ENCODE measurements around the gene HECA.
"Not testable (repeated sequence)": the region's sequence is repeated elsewhere in the genome, so short reads cannot be mapped to it uniquely, and the experiment has no call there.

HECA gene

DNA sequence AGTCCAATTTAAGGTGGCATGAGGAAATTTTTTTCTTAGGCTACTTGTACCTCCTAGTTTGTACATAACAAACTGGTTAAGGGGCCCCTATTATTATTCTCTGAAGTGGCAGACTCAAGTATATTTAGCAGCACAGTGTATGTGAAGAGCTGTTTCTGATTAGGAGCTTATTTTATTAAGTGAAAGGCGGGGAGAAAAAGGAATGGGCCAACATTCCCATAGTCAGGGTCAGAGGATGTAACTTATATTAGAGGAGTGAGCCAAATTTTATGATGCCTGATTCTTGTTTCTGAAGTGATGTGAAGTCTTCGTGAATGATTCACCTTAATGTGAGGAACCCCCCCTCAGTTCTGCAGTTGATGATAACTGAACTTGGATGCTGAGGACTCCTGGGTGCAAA is 2.8 kb downstream of the HECA start:
- DNase-seq, result no peak

DNA sequence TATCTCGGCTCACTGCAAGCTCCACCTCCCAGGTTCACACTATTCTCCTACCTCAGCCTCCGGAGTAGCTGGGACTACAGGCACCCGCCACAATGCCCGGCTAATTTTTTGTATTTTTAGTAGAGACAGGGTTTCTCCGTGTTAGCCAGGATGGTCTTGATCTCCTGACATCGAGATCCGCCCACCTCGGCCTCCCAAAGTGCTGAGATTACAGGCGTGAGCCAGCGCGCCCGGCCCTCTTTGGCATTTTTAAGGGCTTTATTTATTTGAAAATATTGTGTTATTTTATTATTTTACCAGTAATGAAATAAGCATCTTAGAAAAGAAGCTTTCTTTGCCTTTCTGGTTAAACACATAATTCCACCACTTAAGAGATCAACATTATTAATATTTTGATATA is 6.0 kb downstream of the HECA start:
- DNase-seq, result not testable (repeated sequence)

DNA sequence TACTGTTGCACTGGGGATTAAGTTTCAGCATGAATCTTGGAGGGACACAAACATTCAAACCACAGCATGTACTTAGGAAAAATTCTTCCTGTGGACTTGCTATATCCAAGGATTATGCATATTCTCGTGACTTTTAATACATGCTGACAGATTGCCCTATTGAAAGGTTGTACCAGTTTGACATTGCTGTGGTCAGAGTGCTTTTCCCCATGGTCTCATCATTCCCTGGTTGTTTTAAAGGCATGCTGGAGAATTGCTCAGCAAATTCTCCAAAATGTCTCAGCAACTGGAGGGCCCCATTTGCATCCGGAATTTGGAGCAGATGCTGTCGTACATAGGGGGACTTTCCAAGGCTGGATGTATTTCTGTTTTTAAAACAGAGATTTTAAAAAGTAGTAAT is 7.4 kb downstream of the HECA start:
- DNase-seq, result no peak

DNA sequence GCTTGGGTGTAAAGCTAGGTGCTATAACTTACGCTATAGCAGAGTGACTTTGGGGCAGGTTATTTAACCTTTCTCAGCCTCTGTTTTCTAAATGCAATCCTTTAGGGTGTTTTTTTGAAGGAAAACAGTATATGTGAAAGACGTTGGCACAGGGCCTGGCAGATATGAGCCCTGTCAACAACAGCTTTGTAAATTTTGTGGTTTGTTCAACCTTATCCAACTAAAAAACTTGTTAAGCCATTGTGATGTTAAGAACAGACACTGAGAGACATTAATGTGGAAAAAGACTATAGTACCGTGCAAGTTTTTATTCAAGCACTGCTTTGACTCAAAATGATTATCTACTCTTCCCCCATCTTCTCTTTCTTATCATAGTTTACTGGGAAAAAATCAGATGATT is 8.2 kb downstream of the HECA start:
- no peak for DNase-seq

DNA sequence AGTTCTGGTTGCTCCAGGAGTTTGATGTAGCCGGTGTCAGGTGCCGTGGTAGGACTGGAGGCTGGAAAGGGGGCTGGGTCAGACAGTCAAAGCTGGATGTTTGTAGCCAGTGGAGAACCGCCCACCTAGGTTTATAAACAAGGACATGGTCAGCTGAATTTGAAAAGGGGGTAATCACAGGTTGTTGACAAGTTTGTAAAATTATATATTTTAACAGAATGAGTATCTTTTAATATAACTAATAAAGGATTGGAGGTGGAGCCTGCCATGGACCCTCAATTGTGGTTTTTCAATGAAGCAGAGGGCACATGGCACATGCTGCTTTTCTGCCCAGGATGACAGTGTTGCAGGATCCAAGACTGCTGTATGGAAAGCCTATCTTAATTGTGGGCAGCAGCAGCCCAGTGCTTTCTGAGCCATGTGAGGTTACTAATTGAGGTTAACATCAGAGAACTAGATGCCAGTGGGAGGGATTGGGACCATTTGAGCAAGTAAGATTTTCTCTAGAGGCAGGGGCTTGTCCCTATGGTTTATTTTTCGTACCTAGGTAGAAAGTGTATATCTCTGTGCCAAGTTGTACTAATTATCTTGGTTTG is 9.7 kb downstream of the HECA start:
- DNase-seq, result no peak

DNA sequence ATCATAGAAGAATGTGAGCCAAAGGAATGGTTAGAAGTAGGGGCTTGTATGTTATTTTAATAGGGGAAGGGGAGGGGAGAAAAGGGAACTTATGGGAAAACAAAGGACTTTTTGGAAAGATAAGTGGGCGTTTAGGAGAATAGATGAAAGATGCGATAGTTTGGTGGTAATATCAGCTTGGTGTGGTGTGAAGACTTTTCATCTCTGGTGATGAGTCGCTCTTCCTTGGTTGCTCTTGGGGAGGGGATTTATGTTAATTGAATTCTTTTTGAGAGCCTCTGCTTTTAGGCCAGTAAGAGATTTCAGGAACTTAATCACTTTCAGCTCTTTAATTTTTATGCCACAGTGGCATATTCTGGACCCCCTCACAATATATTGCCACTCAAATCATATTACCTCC is 10.8 kb downstream of the HECA start:
- no peak for DNase-seq

DNA sequence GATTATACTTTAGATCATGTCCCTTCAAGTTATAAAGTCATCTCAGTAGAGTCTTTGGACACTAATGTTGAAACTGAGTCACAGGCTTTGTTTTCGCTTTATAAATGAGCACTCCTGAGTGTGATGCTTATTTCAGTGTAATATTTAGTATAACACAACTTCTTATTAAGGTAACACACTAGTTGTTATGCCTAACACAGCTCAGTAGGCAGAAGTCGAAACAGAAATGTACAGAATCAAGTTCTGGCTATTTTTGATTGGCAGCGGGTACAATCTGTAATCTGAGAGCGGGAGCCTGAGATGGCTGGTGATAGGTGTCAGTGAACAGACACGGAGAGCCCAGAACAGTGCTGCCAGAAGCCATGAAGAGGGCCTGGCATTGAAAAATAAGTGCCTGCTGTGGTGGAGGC is 11.4 kb downstream of the HECA start:
- DNase-seq, result no peak

DNA sequence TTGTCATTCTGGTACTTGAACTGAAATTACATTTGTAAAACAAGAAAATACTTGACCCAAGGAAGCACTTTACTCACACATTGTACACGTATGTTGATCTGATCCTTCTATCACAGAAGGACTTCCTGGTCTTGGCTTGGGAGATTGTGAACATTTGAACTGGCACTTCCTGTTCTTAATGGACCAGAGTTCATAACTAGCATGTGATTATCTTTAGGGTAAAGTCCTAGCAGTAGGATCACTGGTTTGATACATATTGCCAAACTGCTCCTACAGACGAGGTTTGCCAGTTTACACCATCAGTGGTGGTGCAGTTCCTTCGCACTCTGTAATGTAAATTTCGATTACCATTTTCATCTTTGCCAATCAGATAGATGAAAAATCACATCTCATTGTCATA is 12.7 kb downstream of the HECA start:
- no peak for DNase-seq

DNA sequence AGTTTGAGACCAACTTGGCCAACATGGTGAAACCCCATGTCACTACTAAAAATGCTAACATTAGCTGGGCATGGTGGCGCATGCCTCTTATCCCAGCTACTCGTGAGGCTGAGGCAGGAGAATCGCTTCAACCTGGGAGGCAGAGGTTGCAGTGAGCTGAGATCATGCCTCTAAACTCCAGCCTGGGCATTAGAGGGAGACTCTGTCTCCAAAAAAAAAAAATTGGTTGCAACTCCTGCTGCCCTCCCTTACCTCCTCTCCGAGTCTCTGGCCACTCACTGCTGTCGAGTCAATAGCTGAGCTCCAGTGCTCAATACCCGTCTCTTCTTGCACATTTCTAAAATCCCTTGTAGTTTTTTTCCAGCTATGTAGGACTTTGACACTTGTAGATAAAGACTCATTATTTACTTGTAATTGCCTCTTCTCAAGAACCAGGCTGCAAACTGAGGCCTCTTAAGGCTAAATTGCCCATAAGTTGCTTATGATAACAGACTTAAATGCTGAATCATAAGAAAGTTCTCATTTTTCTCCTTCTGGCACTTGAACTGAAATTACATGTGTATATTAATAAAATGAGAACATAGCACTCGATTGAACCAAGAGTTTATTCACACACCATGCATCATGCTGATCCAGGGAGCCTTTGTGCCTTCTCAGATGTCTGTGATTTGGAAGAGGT is 13.8 kb downstream of the HECA start:
- no peak for DNase-seq

DNA sequence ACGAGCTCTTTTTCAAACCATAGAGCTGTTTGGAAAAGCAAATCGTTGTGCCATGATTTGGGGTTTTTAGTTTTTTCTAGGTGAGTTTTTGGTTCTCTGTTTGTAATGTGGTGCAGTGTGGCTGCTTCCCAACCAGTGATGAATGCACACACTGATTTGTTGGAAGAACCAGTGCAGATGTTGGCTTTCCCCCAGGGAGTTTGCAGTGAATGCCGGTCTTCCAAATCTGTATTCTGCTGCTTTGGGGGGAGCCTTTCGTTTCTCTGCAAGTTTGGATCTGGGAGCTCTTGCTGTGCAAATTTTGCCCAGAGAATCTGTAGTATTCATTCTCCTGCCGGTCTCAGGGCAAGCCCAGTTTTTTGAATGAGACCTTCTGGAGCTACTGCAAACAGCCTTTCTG is 14.5 kb downstream of the HECA start:
- DNase-seq, result no peak

DNA sequence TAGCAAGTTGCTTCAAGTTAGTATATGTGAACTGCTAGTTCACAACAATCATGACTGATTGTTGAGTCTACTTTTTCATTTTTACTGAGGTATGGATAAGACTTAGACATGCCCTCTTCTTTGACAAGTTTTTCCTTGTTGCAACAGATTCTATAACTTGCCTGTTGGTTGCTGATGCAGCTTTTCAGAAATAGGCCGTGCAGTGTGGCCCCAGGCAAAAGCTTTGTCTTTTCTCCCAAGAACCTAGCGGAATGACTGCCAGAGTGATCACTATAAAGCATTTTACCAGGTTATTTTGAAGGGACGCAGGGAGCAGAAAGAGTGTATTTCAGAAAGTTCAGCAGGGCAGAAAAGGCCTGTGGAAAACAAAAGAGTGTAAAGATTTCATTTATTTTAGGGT is 16.0 kb downstream of the HECA start:
- DNase-seq, result no peak

DNA sequence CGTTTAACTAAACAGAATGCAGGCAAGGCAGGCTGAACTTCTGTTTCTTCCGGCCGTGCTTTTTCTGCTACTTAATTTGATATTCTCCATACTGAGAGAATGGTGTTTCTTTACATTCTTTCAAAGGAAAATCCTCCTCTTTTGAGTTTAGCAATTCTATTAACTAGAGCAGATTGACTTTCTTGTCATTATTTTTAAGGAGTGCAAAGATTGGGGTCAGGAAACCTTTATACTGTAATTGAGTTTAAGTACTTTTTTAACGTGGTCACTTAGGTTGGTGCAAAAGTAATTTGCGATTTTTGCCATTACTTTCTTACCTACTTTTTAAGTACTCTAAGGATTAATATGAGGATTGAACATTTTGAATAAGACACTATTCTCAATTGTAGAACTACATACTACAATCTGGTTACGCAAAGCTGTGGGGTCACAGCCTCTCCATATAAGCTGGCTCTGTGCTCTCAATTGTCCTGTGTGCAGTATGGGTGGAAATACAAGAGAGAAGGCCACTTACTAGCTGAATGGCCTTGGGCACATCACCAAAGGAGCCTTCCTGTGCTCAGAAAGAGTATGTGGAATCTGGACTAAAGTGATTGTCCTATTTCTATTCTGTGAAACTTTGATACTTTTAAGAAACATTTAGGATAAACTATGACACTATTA is 16.7 kb downstream of the HECA start:
- no peak for DNase-seq

DNA sequence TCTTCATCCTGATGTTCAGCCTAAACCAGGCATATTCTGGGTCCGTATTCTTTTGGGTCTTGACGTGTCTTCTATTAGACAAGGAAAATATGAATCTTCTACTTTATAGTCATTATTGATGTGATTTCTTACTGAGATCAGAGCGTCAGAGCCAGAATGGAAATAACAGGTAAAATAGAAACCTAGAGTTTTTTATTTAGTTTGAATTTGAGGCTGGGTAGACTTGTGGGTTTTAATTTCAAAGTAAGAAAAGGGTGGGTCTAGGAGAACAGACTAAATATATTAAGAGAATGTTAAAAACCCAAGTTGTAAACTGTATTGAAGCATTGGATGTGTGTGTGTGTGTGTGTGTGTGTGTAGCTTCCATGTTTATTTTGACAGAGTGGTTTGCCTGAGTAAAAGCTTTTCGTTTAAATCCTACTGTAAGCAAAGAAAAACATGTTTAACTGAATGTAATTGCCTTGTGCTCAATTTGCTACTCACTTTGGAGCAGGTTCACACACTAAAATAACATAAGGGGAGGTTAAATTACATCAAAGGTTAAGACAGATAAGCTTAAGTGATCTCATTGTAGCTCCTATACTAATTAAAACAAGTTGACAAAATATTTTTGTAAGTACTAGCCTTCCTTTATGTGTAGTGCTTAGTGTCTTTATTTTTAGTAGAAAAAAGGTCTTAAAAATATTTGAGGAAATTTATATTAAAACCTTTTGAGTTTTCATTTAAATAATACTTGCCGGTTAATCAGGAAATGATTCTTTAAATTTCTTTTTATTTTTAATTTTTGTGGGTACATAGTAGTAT is 17.4 kb downstream of the HECA start:
- no peak for DNase-seq

DNA sequence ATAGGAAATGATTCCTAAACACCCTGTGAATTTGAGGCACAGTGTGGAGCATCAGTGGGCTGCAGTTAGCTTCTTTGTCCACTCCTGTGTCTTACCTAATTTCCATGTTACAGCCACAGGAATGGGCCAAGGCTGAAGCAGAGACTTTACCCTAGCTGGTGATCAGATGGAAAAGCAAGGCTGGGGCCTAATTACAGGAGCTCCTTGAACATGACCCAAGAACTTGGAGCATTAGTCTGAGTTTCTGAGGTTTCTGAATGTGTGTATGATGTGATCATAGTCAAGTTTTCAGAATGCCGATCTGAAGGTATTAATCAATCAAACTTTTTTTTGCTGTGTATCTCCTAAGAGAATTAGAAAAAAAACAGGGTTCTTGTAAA is 18.0 kb downstream of the HECA start:
- no peak for DNase-seq

DNA sequence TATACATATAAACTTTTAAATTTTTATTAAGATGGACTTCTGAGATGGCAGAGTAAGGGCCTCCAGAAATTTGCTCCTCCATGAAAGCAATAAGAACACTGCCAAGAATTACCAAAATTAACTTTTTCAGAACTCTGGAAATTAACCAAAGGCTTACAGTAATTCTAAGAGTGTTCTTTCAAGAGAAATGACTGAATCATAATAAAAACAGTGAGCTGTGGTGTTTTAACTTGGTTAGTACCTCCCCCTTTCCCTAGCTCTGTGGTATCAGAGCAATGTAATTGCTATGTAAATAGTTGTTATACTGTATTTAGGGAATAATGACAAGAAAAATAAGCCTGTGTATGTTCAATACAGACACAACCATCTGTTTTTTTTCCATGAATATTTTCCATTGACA is 19.0 kb downstream of the HECA start:
- DNase-seq, result no peak

DNA sequence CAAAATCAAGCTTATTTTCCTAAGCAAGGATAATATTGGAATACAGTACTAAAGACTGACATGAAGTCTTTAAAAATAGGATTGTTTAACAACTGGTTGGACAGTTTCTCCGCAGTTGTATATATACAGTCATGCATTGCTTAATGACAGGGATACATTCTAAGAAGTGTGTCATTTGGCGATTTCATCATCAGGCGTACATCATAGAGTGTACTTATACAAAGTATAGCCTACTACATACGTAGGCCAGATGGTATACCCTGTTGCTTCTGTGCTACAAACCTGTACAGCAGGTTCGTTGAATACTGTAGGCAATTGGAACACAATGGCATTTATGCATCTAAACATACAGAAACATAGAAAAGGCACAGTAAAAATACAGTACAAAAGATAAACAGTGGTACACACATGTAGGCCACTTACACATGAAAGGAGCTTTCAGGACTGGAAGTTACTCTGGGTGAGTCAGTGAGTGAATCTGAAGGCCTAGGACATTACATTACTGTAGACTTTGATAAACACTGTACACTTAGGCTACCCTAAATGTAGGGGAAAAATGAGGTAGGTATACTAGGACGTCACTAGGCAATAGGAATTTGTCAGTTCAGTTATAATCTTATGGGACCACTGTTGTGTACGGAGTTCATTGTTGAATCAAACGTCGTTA is 20.1 kb downstream of the HECA start:
- DNase-seq, result no peak

DNA sequence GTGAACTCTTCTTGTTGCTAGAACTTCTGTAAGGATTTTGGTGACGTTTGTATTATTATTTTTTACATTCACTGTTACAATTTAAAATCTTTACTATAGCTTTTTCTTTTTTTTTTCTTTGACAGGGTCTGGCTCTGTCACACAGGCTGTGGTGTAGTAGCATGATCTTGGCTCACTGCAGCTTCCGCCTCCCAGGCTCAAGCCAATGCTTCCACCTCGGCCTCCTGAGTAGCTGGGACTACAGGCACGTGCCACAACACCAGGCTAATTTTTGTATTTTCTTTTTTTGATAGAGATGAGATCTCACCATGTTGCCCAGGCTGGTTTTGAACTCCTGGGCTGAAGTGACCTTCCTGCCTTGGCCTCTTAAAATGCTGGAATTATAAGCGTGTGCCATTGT is 21.2 kb downstream of the HECA start:
- no peak for DNase-seq

DNA sequence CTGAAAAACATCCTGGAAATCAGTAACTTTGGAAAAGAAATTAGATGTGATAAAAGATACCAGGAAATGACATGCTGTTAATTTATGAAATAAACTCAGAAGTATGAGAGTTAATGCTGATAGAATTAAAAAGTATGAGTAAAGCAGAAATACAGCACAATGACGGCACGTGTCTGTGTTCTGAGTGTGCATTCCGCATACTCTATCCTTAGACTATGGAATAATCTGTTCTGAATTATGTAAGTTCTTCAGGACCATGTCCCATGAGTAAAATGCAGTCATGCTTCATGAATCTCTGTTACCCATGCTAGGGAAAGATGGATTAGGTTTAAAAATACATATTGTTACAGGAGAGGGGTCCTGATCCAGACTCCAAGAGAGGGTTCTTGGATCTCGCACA is 21.7 kb downstream of the HECA start:
- DNase-seq, result no peak

DNA sequence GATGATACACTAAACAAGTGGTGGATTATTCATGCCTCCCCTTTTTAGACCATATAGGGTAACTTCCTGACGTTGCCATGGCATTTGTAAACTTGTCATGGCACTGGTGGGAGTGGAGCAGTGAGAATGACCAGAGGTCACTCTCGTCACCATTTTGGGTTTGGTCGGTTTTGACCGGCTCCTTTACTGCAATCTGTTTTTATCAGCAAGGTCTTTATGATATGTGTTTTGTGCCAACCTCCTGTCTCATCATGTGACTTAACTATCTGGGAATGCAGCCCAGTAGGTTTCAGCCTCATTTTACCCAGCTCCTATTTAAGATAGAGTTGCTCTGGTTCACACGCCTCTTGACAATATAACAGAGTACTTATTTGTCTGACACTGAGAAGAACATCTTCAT is 22.2 kb downstream of the HECA start:
- DNase-seq, result not testable (repeated sequence)

DNA sequence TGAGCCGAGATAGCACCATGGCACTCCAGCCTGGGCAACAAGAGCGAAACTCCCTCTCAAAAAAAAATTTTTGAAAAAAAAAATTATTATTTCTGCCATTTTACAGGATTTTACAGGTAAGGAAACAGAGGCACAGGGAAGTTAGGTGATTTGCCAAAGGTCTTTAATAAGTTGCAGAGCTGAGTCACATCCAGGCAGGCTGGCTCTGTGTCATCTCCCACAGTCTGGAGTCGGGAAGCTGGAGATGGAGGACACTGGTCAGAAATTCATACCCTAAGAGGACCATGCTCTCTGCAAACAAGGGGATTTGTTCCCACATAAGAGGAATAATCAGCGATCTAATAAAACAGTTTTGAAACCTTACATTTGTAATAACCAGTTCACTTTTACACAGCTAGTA is 24.1 kb downstream of the HECA start:
- no peak for DNase-seq

DNA sequence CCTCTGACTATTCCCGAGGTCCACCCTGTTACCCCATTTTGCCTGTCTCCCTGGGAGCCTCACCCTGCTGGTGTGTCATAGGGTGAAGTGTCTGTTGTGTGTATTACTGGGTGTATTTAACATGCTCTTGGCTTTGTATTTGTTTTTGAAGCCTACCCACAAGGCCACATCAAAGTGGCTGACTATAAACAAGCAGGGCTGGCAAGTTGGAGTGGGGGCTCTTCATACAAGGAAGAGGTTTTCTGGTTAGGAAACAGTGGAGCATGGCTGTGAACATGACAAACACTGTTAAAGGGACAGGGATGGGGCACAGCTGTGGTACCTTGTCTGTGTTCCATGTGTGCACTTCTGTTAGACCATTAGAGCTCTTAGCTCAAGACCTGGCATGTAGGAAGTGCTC is 26.3 kb downstream of the HECA start:
- no peak for DNase-seq

DNA sequence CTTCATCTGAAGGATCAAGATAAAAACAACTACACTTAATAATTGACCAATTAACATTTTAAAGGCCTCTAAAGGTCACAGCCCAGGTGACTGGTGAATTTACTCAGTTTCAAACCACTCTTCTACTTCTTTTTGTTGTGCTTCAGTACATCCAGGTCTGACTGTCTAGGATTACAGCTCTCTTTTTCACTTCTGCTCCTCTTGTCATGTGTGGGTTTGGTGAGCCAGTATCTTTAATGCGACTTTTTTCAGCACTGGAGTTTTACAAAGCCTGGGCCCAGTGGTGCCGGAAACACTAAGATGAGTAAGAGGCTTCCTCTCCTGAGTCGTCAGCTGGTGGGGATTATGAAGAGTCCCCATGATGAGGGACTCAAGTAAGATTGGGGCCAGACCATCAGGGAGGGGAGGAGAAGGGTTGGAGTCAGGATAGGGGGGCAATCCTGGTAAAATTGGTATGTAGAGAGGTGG is 27.0 kb downstream of the HECA start:
- DNase-seq, result no peak

DNA sequence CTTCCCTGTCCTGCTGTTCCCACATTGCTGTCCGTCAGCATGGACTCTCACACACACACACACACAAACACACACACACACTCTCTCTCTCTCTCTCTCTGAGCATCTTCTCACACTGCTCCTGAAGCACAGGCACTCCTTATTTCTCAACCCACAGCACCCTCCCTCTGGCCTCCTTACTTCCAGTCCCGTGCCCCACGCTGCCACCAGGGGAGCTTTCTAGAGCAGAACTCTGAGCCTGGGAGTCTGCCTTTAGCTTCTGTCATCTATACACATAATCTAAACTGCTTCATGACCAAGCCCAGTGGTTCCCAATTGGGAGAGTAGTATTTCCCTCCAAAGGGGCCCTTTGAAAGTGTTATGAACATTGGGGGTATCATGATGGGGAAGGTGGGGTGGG is 29.1 kb downstream of the HECA start:
- no peak for DNase-seq
